Upper lobe of left lung (tissue), 6 donors: Measurements from ENCODE around the gene BLVRB. TPM values are rescaled to one million over a fixed set of nuclear protein-coding genes. Genes with fewer than 3 reads are reported as not detected.

Experiments used
- ATAC-seq, 2 donors: fragments of 200-7000 bp; cut with Tn5 transposase; one replicate each; pipeline ENCODE4 v1.9.1; 2022; ENCODE audit warnings: mild to moderate bottlenecking in 2 of 2, moderate library complexity in 2 of 2; ENCODE audit not compliant: low FRiP score in 2 of 2
- DNase-seq, 2 donors: peaks; one replicate each; pipeline ENCODE4 v3.0.0-alpha.2; 2019 to 2020
- H3K27ac ChIP-seq, 4 donors: fragments of 200-600 bp; sonication (generic); one replicate each; pipeline ENCODE4 v1.5.1; 2016 to 2019
- H3K27me3 ChIP-seq, 4 donors: fragments of 200-600 bp; sonication (generic); one replicate each; pipeline ENCODE4 v1.5.1; 2017 to 2019
- H3K36me3 ChIP-seq, 4 donors: fragments of 200-600 bp; sonication (generic); one replicate each; pipeline ENCODE4 v1.5.1; 2016 to 2019
- H3K4me1 ChIP-seq, 4 donors: fragments of 200-600 bp; sonication (generic); one replicate each; pipeline ENCODE4 v1.5.1; 2018 to 2019
- H3K4me3 ChIP-seq, 4 donors: fragments of 200-600 bp; sonication (generic); one replicate each; pipeline ENCODE4 v1.5.1; 2017 to 2019; ENCODE audit warnings: mild to moderate bottlenecking in 2 of 4, moderate library complexity in 1 of 4
- H3K9me3 ChIP-seq, 4 donors: fragments of 200-600 bp; sonication (generic); one replicate each; pipeline ENCODE4 v1.5.1; 2018 to 2019
- CTCF ChIP-seq, 6 experiments: fragments of 450-650 bp in 4 of 6; fragments of 200-600 bp in 2 of 6; sonication (generic) in 2 of 6; IDR thresholded peaks; one replicate each; pipeline ENCODE4 v1.5.1; 2016 to 2019; ENCODE audit warnings: antibody characterized with exemption in 6 of 6
- EP300 ChIP-seq, 4 donors: sonication (generic); formaldehyde crosslinking; IDR thresholded peaks; one replicate each; pipeline ENCODE4 v1.5.1; 2017; ENCODE audit warnings: antibody characterized with exemption in 4 of 4, control low read depth in 2 of 4
- POLR2A ChIP-seq, 4 donors: fragments of 450-650 bp; IDR thresholded peaks; one replicate each; pipeline ENCODE4 v1.5.1; 2016 to 2017; ENCODE audit warnings: antibody characterized with exemption in 4 of 4, mild to moderate bottlenecking in 2 of 4
- POLR2AphosphoS5 ChIP-seq, 2 donors: sonication (generic); formaldehyde crosslinking; IDR thresholded peaks; one replicate each; pipeline ENCODE4 v1.5.1; 2017; ENCODE audit warnings: antibody characterized with exemption in 2 of 2
- WGBS, 2 donors: methylation state at CpG; one replicate each; pipeline ENCODE4 v1.1.5; 2017 to 2018; 5-methylcytosine and 5-hydroxymethylcytosine counted together
- total RNA-seq, 6 donors: library from RNA; depleted of rRNA in 4 of 6; stranded (reverse); fragments of >200 nt in 4 of 6; gene quantifications; one replicate each; pipeline versions ENCODE4 v1.1.0 to v1.2.1, GENCODE V29; 2016 to 2021
- donor health status: DM: no; HTN: no; CAD: no; lungs with moderate emphysema.
- donor health status: DM: no; HTN: yes; CAD: no; lungs with severe emphysema.

The BLVRB gene
- total RNA-seq, 6 donors from 2014 or later, result 77.5 to 379 (median 223) TPM

DNA sequence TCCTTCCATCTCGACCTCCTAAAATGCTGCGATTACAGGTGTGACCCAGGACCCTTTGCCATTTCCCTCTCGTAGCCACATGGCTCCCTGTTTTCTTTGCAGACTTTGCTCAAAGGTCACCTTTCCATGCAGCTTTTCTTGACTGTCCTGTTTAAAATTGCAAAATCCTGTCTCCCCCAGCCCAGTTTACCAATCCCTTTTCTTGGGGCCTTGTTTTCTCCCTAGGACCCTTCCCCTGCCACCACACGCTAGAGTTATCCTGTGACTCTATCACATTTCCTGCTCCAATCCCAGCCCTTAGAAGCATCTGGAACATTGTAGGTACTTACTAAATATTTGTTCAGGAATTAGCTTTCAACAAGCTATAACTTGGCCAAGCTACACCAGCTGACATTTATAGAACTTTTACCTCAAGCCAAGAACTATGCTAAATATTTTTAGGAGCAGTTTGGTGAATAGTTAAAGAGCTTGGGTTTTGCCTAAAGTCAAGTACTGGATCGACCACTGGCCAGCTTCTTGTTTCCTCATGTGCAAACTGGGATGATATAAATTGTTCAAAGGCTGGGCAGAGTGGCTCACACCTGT is 12.3 kb downstream of the BLVRB start:
- TF ChIP-seq EP300 (IDR thresholded peaks at IDR 0.05) (no peak), CTCF (IDR thresholded peaks at IDR 0.05) (no peak)
- 83 to 88% methylated on average over 5 of the region's 5 CpGs for WGBS, 2 donors
- no peak for ATAC-seq
- Histone ChIP-seq H3K27ac (no peak overlapping the region), H3K4me1 (no peaks in the 10 kb centered on the region), H3K9me3 (no peaks in the 10 kb centered on the region), H3K27me3 (no peaks in the 10 kb centered on the region), H3K36me3 (peaks cover 4 to 41% (median 34%) of the 10 kb centered on the region in 4 donors), H3K4me3 (no peak overlapping the region)
- no peak for DNase-seq

GRCh38 chr19:40452016-40452415 is 13.5 kb downstream of the BLVRB start:
- peaks cover 8 to 40% (median 33%) of the 10 kb centered on the region in 4 donors for H3K36me3 ChIP-seq
- 68 to 72% methylated on average over 5 of the region's 5 CpGs for WGBS, 2 donors

GRCh38 chr19:40450664-40451063 is 14.9 kb downstream of the BLVRB start:
- no peak for TF ChIP-seq POLR2AphosphoS5 (IDR thresholded peaks at IDR 0.05)
- no peak for TF ChIP-seq CTCF (IDR thresholded peaks at IDR 0.05)
- no peak for TF ChIP-seq EP300 (IDR thresholded peaks at IDR 0.05)
- no peak for TF ChIP-seq POLR2A (IDR thresholded peaks at IDR 0.05)

More at GRCh38 chr19:40452016-40452415, 13.5 kb downstream of the BLVRB start:
- ATAC-seq, result no peak
- no peaks in the 10 kb centered on the region for H3K27me3 ChIP-seq
- no peaks in the 10 kb centered on the region for H3K4me1 ChIP-seq
- H3K27ac ChIP-seq, result no peak overlapping the region
- TF ChIP-seq POLR2A (IDR thresholded peaks at IDR 0.05), result no peak
- no peak for TF ChIP-seq EP300 (IDR thresholded peaks at IDR 0.05)
- TF ChIP-seq POLR2AphosphoS5 (IDR thresholded peaks at IDR 0.05), result no peak
- TF ChIP-seq CTCF (IDR thresholded peaks at IDR 0.05), result no peak
- no peak overlapping the region for H3K4me3 ChIP-seq
- H3K9me3 ChIP-seq, result no peaks in the 10 kb centered on the region
- DNase-seq, result no peak

GRCh38 chr19:40449506-40449905 is 16.0 kb downstream of the BLVRB start:
- peaks cover 8 to 30% (median 20%) of the 10 kb centered on the region in 4 donors for H3K36me3 ChIP-seq
- H3K4me1 ChIP-seq, result peaks cover 0 to 7% (median 5%) of the 10 kb centered on the region in 4 donors
- no peaks in the 10 kb centered on the region for H3K9me3 ChIP-seq
- H3K27ac ChIP-seq, result no peak overlapping the region
- ATAC-seq, result no peak
- 94 to 95% methylated on average over 4 of the region's 4 CpGs for WGBS, 2 donors
- no peaks in the 10 kb centered on the region for H3K27me3 ChIP-seq
- DNase-seq, result no peak
- no peak for TF ChIP-seq EP300 (IDR thresholded peaks at IDR 0.05)
- TF ChIP-seq CTCF (IDR thresholded peaks at IDR 0.05), result no peak
- TF ChIP-seq POLR2A (IDR thresholded peaks at IDR 0.05), result no peak
- TF ChIP-seq POLR2AphosphoS5 (IDR thresholded peaks at IDR 0.05), result no peak
- H3K4me3 ChIP-seq, result no peak overlapping the region

More at GRCh38 chr19:40450664-40451063, 14.9 kb downstream of the BLVRB start:
- no peak overlapping the region for H3K27ac ChIP-seq
- WGBS, 2 donors, result 92 to 94% methylated on average over 4 of the region's 4 CpGs
- H3K36me3 ChIP-seq, result peaks cover 8 to 34% (median 26%) of the 10 kb centered on the region in 4 donors
- no peaks in the 10 kb centered on the region for H3K4me1 ChIP-seq
- H3K9me3 ChIP-seq, result no peaks in the 10 kb centered on the region
- H3K27me3 ChIP-seq, result no peaks in the 10 kb centered on the region
- ATAC-seq, result no peak
- no peak for DNase-seq
- no peak overlapping the region for H3K4me3 ChIP-seq

DNA sequence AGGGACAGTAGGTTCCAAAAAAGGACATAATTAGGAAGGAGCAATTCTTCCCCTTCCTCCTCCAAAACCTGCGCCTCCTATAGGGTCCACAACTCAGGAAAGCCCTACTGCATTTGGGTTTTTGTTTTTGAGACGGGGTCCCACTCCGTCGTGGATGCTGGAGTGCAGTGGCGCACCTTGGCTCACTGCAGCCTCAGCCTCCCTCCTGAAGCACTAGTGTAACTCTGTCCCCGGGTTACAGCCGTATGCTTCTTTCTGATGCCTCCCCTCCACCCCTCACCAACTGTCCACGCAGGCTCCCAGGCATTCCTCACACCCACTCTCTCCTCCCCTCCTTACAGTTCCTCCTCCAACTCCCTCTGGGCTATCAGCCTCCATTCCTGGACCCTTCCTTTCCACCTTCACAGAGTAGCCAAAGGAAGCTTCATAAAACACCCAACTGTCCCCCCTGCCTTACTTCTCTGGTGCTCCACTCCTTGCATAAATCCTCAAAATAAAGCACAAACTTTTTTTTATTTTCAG is 19.2 kb downstream of the BLVRB start:
- Histone ChIP-seq H3K27ac (no peak overlapping the region), H3K36me3 (peaks cover 14 to 40% (median 25%) of the 10 kb centered on the region in 4 donors), H3K27me3 (no peaks in the 10 kb centered on the region), H3K9me3 (no peaks in the 10 kb centered on the region), H3K4me3 (no peak overlapping the region), H3K4me1 (peaks cover 10 to 22% (median 19%) of the 10 kb centered on the region in 4 donors)
- TF ChIP-seq POLR2AphosphoS5 (IDR thresholded peaks at IDR 0.05) (no peak), CTCF (IDR thresholded peaks at IDR 0.05) (no peak), POLR2A (IDR thresholded peaks at IDR 0.05) (no peak), EP300 (IDR thresholded peaks at IDR 0.05) (no peak)
- 83 to 85% methylated on average over 8 of the region's 8 CpGs for WGBS, 2 donors
- DNase-seq, result no peak
- no peak for ATAC-seq
